ENCODE data around the gene CERT1.
"Not testable (repeated sequence)": the region's sequence is repeated elsewhere in the genome, so short reads cannot be mapped to it uniquely, and the experiment has no call there.

Gene CERT1

GRCh38 chr5:75511435-75512382, at the start of gene CERT1, which contains the start of gene POLK:
Gene CERT1 (minus strand): TSS chr5:75511629. CDS start chr5:75511207, 422 bp downstream.
Gene POLK (plus strand): TSS chr5:75511891.
- peak within 1 kb of the TSS; percentile 98 to 99 (median 99) for H3K27ac Mint-ChIP-seq
- H3K9me3 Mint-ChIP-seq = peaks cover 4% of the 10 kb centered on the region
- H3K36me3 Mint-ChIP-seq (ENCODE audit: low read depth) = peaks cover 19% of the 10 kb centered on the region
- TF ChIP-seq CTCF (IDR thresholded peaks at IDR 0.05; ENCODE audit: unreplicated experiment in 3 of 3) = no peak
- peak within 1 kb of the TSS; percentile 98 to 99 (median 98) for H3K4me3 Mint-ChIP-seq
- no peaks in the 10 kb centered on the region for H3K27me3 Mint-ChIP-seq (ENCODE audit: low read depth)
- peaks cover 51% of the 10 kb centered on the region for H3K4me1 Mint-ChIP-seq

GRCh38 chr5:75560655-75561054, 49.2 kb upstream of the CERT1 start:
- H3K4me3 Mint-ChIP-seq; H3K27me3 Mint-ChIP-seq (ENCODE audit: low read depth); H3K27ac Mint-ChIP-seq; H3K4me1 Mint-ChIP-seq: not testable (repeated sequence)
- Mint-ChIP-seq H3K36me3 (ENCODE audit: low read depth) (peaks cover 90% of the 10 kb centered on the region), H3K9me3 (peaks cover 56% of the 10 kb centered on the region)

GRCh38 chr5:75558981-75559632, 47.7 kb upstream of the CERT1 start:
- Mint-ChIP-seq H3K4me3 (no peak overlapping the region), H3K4me1 (no peaks in the 10 kb centered on the region), H3K27me3 (ENCODE audit: low read depth) (no peaks in the 10 kb centered on the region)

GRCh38 chr5:75558221-75558620, 46.8 kb upstream of the CERT1 start:
- Mint-ChIP-seq H3K4me3 (no peak overlapping the region), H3K27ac (no peak overlapping the region), H3K27me3 (ENCODE audit: low read depth) (no peaks in the 10 kb centered on the region), H3K36me3 (ENCODE audit: low read depth) (peaks cover 88% of the 10 kb centered on the region), H3K9me3 (peaks cover 35% of the 10 kb centered on the region), H3K4me1 (no peaks in the 10 kb centered on the region)
- no peak for TF ChIP-seq CTCF (IDR thresholded peaks at IDR 0.05; ENCODE audit: unreplicated experiment in 3 of 3)

More at GRCh38 chr5:75558981-75559632, 47.7 kb upstream of the CERT1 start:
- Mint-ChIP-seq H3K36me3 (ENCODE audit: low read depth) (peaks cover 88% of the 10 kb centered on the region), H3K9me3 (peaks cover 44% of the 10 kb centered on the region), H3K27ac (no peak overlapping the region)
- no peak for TF ChIP-seq CTCF (IDR thresholded peaks at IDR 0.05; ENCODE audit: unreplicated experiment in 3 of 3)

GRCh38 chr5:75553358-75553757, 41.9 kb upstream of the CERT1 start:
- H3K27me3 Mint-ChIP-seq (ENCODE audit: low read depth) = no peaks in the 10 kb centered on the region
- no peak for TF ChIP-seq CTCF (IDR thresholded peaks at IDR 0.05; ENCODE audit: unreplicated experiment in 3 of 3)
- no peaks in the 10 kb centered on the region for H3K4me1 Mint-ChIP-seq

GRCh38 chr5:75552764-75553163, 41.3 kb upstream of the CERT1 start:
- Mint-ChIP-seq H3K27ac (no peak overlapping the region), H3K4me1 (no peaks in the 10 kb centered on the region), H3K27me3 (ENCODE audit: low read depth) (no peaks in the 10 kb centered on the region), H3K9me3 (peaks cover 8% of the 10 kb centered on the region), H3K36me3 (ENCODE audit: low read depth) (peaks cover 66% of the 10 kb centered on the region), H3K4me3 (no peak overlapping the region)
- TF ChIP-seq CTCF (IDR thresholded peaks at IDR 0.05; ENCODE audit: unreplicated experiment in 3 of 3) = no peak

More at GRCh38 chr5:75553358-75553757, 41.9 kb upstream of the CERT1 start:
- Mint-ChIP-seq H3K36me3 (ENCODE audit: low read depth) (peaks cover 72% of the 10 kb centered on the region), H3K4me3 (no peak overlapping the region), H3K27ac (no peak overlapping the region), H3K9me3 (peaks cover 10% of the 10 kb centered on the region)
